HL-60 (cell line): Measurements from ENCODE around the gene MCEMP1.

Experiments used
- DNase-seq, 2 experiments: peaks; one replicate each; pipeline ENCODE4 v3.0.0-alpha.2; 2010 to 2020; ENCODE audit warnings: low read depth in 1 of 2, low spot score in 1 of 2
- H3K27ac ChIP-seq: fragments of 250-450 bp; sonication (Bioruptor Pico); replicated peaks from 2 replicates; pipeline ENCODE4 v1.5.1; 2020; ENCODE audit warnings: mild to moderate bottlenecking, moderate library complexity
- H3K27me3 ChIP-seq: fragments of 250-450 bp; sonication (Bioruptor Pico); 2 replicates; pipeline ENCODE4 v1.5.1; 2021; ENCODE audit warnings: mild to moderate bottlenecking, moderate library complexity; ENCODE audit not compliant: insufficient read depth, poor library complexity, severe bottlenecking
- H3K4me3 ChIP-seq: replicated peaks from 2 replicates; pipeline ENCODE4 v1.5.1; 2011; ENCODE audit warnings: mild to moderate bottlenecking, control low read depth, low read length; ENCODE audit not compliant: insufficient read depth
- GABPA ChIP-seq: IDR thresholded peaks from 2 replicates; pipeline ENCODE4 v1.6.1; 2012; ENCODE audit warnings: low read depth
- POLR2AphosphoS5 ChIP-seq: IDR thresholded peaks from 2 replicates; pipeline ENCODE4 v1.6.1; 2012; ENCODE audit warnings: low read depth
- SPI1 ChIP-seq: IDR thresholded peaks from 2 replicates; pipeline ENCODE4 v1.6.1; 2012; ENCODE audit warnings: low read depth, mild to moderate bottlenecking, borderline replicate concordance
- TF ChIP-seq, protein P1 (sequence below): IDR thresholded peaks from one replicate; pipeline ENCODE4 v1.5.1; 2011; ENCODE audit warnings: low read length, control low read depth, inconsistent platforms; ENCODE audit not compliant: insufficient read depth
- TF ChIP-seq, protein P2 (sequence below): IDR thresholded peaks from 2 replicates; pipeline ENCODE4 v1.6.1; 2012; ENCODE audit warnings: low read depth; ENCODE audit not compliant: insufficient replicate concordance

Gene MCEMP1

DNA sequence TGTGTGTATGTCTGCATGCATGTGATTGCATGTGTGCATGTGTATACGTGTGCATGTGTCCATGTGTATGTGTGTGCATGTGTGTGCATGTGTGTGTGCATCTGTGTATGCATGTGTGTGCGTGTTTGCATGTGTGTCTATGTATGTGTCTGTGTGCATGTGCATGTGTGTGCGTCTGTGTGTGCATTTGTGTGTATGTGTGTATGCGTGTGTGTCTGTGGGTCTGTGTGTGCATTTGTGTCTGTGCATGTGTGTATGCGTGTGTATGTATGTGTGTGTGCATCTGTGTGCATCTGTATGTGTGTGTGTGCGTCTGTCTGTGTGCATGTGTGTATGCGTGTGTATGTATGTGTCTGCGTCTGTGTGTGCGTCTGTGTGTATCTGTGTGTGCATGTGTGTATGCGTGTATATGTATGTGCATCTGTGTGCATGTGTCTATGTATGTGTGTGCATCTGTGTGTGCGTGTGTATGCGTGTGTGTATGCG is 37.0 kb upstream of the MCEMP1 start:
- TF ChIP-seq GABPA (no peak), POLR2AphosphoS5 (no peak), SPI1 (no peak)
- TF ChIP-seq, protein P1, sequence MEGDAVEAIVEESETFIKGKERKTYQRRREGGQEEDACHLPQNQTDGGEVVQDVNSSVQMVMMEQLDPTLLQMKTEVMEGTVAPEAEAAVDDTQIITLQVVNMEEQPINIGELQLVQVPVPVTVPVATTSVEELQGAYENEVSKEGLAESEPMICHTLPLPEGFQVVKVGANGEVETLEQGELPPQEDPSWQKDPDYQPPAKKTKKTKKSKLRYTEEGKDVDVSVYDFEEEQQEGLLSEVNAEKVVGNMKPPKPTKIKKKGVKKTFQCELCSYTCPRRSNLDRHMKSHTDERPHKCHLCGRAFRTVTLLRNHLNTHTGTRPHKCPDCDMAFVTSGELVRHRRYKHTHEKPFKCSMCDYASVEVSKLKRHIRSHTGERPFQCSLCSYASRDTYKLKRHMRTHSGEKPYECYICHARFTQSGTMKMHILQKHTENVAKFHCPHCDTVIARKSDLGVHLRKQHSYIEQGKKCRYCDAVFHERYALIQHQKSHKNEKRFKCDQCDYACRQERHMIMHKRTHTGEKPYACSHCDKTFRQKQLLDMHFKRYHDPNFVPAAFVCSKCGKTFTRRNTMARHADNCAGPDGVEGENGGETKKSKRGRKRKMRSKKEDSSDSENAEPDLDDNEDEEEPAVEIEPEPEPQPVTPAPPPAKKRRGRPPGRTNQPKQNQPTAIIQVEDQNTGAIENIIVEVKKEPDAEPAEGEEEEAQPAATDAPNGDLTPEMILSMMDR = no peak
- TF ChIP-seq, protein P2, sequence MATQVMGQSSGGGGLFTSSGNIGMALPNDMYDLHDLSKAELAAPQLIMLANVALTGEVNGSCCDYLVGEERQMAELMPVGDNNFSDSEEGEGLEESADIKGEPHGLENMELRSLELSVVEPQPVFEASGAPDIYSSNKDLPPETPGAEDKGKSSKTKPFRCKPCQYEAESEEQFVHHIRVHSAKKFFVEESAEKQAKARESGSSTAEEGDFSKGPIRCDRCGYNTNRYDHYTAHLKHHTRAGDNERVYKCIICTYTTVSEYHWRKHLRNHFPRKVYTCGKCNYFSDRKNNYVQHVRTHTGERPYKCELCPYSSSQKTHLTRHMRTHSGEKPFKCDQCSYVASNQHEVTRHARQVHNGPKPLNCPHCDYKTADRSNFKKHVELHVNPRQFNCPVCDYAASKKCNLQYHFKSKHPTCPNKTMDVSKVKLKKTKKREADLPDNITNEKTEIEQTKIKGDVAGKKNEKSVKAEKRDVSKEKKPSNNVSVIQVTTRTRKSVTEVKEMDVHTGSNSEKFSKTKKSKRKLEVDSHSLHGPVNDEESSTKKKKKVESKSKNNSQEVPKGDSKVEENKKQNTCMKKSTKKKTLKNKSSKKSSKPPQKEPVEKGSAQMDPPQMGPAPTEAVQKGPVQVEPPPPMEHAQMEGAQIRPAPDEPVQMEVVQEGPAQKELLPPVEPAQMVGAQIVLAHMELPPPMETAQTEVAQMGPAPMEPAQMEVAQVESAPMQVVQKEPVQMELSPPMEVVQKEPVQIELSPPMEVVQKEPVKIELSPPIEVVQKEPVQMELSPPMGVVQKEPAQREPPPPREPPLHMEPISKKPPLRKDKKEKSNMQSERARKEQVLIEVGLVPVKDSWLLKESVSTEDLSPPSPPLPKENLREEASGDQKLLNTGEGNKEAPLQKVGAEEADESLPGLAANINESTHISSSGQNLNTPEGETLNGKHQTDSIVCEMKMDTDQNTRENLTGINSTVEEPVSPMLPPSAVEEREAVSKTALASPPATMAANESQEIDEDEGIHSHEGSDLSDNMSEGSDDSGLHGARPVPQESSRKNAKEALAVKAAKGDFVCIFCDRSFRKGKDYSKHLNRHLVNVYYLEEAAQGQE = no peak
- Histone ChIP-seq H3K27ac (no peak overlapping the region), H3K27me3 (no peaks in the 10 kb centered on the region), H3K4me3 (no peak overlapping the region)
- DNase-seq = no peak

DNA sequence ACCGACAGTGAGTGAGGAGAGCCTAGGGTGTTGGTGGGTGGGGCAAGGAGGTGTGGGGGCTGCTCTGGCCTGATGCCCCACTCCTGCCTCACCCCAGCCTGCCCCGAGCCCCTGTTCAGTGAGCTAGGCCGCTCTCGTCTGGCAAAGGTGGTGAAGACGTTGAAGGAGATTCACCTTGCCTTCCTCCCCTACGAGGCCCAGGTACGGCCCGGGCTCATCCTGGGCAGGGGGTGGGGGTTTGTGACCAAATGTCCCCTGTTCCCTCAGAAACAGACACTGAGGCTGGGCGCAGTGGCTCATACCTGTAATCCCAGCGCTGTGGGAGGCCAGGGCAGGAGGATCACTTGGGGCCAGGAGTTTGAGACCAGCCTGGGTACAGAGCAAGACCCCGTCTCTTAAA is 36.1 kb upstream of the MCEMP1 start:
- H3K27me3 ChIP-seq = no peaks in the 10 kb centered on the region
- no peak overlapping the region for H3K27ac ChIP-seq
- TF ChIP-seq, protein P1 = no peak
- no peak for TF ChIP-seq GABPA
- TF ChIP-seq SPI1 = no peak
- TF ChIP-seq, protein P2 = no peak
- no peak for TF ChIP-seq POLR2AphosphoS5
- DNase-seq = no peak
- H3K4me3 ChIP-seq = no peak overlapping the region

DNA sequence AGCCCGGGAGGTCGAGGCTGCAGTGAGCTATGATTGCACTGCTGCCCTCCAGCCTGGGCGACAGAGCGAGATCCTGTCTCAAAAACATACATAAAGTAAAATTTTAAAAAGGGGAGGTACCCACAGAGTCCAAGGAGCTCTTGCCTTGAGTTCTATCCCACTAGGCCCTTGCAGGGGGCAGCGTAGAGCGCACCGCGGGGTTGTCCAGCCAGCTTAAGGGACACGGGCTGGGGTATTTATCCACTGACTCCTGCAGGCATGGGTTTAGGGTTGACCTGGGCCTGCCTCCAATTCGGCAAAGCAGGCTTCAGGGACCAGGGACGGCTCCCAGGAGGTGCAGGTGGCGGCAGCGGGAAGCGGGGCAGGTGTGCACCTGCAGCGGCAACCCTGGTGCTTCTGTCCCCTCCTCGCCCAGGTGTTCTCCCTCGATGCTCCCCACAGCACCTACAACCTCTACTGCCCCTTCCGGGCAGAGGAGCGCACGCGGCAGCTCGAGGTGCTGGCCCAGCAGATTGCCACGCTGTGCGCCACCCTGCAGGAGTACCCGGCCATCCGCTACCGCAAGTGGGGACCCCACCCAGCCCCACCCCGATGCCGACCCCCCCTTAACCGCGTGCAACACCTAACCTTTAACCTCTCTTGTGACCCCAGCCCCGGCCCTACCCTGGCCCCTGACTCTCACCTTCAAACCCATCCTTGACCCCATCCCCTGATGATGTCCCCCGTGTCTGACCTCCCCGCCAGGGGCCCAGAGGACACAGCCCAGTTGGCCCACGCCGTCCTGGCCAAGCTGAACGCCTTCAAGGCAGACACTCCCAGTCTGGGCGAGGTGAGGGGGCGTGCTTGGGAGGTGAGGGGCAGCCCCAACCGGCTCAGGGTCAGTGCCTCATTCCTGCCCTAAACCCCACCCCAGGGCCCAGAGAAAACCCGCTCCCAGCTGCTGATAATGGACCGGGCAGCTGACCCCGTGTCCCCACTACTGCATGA is 35.3 kb upstream of the MCEMP1 start:
- TF ChIP-seq, protein P2 = no peak
- TF ChIP-seq GABPA (no peak), POLR2AphosphoS5 (0 out of 2 replicates have a peak, but pooled peaks have one; percentile 32)
- TF ChIP-seq, protein P1 = no peak
- no peak overlapping the region for H3K27ac ChIP-seq
- H3K4me3 ChIP-seq = no peak overlapping the region
- no peaks in the 10 kb centered on the region for H3K27me3 ChIP-seq
- no peak for DNase-seq
